NCI-H524 treated with DMSO at 0.1 percent for 48 hours (cell line): Measurements from ENCODE around the gene SCO2.
A peak's percentile ranks its signal among the peaks of the same experiment; 100 is the strongest.

Experiments
- DNase-seq: peaks from one replicate; lab custom pipeline; 2025; lab: John Stamatoyannopoulos, UW

The SCO2 gene

DNA sequence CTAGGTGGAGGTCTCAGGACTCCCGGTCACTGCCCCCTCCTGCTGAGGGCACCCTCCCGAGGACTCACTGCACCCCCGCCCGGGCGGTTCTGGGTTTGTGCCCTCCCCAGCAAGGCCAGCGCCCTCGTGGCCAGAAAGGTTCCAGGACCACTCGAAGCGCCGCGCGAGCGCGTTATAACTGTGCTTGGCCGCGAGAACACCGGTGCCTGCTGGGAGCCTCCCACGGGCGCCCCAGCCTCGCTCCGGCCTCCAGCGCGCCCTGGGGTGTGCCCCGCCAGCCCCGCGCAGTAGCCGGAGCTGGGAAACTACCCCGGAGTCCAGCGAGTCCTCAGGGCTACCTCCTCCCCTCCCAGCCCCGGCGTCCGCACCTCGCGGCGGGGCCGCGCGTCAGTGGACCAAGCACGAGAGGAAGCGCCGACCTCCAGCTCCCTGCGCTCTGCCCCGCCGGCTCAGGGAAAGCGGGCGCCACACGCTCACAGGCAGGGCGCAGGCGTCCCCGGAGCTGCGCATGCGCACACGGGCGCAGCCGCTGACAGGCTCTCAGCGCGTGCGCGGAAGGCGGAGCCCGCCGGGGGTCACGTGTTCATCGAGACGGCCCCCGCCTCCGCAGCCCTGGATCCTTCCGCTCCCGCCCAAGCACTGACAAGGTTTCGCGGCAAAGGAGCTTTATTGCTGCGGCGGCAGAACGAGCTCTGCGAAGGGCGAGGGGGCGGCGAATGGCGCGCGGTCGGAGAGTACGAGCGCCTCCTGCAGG is at the start of gene SCO2:
Gene SCO2, minus strand, starts transcription at position 495 of the 754 bp plus-strand sequence. CDS start 1,187 bp downstream, outside the sequence.
- DNase-seq, result peak; percentile 60

DNA sequence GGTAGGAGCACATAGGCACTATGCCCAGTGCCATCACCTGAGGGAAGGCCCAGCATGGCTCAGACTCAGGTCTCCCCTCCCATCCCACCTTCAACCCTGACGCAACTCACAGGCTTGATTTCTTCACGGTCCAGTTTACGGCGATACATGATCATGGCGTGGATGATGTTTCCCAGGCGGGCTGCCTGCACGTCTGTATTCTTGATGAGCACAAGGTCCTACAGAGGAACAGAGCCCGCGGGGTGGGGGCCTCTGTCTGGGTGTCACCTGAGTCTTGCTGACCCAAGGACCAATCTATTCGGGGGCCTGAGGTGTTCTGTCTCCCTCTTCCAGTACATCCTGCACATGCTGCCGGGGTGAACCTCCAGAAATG is 49.0 kb upstream of the SCO2 start:
- no peak for DNase-seq

- DNase-seq, result no peak
Observed at GRCh38 chr22:50573491-50574382, 48.3 kb upstream of the SCO2 start.

GRCh38 chr22:50572965-50573364 is 47.6 kb upstream of the SCO2 start:
- DNase-seq, result no peak

DNA sequence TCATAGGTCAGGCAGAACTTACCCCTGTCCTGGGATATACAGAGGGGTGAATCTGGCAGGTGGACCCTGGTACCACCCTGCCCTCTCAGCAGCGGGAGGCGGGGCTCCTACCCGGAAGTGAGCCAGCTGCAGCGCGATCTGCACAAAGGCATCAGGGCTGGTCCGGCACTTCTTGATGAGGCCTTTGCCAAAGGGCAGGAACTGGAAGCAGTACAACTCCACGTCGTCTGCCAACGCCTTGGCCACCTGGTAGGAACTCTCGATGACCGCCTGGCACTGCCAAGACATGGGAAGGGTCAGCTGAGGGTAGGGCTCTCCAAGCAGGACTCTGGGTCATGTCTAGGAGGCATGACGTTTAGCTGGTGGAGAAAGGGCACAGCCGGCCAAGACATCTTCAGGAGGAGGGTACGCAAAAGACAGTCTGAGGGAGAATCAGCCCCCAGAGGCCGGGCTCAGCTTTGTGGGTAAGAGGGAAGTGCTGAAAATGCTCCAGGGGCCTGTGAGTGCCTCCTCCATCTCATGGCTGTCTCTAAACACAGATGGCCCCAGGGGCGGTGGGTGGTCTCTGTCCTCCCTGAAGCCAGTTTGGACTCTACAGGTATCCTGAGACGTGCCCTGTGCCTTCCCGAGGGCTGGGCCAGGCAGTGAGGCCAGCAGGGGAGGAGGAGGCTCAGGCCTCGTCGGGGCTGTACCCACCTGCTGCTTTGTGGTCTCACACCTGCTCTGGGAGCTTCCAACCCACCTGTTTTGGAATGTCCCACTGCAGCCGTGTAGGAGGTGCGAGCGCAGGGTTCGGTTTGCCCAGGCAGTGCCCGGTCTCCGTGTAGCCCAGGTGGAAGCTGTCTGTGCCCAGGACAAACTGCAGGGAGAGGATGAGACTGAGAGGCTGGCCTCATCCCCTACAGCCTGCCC is 46.1 kb upstream of the SCO2 start:
- DNase-seq, result no peak

- DNase-seq, result no peak
Observed at GRCh38 chr22:50570861-50571260, 45.5 kb upstream of the SCO2 start.

GRCh38 chr22:50569896-50570535 is 44.6 kb upstream of the SCO2 start:
- no peak for DNase-seq

GRCh38 chr22:50569041-50569459 is 43.7 kb upstream of the SCO2 start:
- no peak for DNase-seq

DNA sequence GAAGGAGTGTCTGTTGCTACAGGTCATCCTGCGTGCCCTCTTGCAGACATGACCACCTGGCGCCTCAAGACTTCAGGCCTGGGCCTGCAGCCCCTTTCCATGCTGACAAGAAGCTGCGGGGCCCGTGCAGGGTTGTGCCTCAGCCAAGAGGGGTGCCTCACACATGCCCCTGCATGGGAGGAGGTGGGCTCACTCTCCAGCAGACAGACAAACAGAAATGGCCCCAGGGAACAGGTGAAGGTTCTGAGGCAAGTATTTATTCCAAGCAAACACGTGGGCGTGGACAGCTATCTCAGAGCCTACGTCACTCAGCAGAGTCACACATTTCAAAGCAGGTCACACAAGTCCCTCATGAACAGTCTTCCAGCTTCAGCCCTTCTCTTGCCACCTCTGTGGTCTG is 43.2 kb upstream of the SCO2 start:
- DNase-seq, result no peak

GRCh38 chr22:50567721-50568252 is 42.4 kb upstream of the SCO2 start:
- no peak for DNase-seq

DNA sequence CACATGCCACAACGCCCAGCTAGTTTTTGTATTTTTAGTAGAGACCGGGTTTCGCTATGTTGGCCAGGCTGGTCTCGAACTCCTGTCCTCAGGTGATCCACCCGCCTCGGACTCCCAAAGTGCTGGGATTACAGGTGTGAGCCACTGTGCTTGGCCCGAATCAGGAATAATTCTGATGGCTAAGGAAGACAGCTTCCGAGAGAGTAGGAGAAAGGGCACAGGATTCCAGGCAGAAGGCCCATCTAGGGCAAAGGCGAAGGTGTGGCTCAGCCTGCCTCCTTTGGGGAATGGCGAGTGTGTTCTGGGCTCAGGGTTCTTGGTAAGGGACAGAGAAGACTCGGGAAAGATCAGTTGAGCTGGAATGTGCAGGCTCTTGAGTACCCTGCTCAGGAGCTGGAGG is 38.9 kb upstream of the SCO2 start:
- no peak for DNase-seq

GRCh38 chr22:50563413-50564160 is 38.2 kb upstream of the SCO2 start:
- no peak for DNase-seq

- DNase-seq, result peak; percentile 71
Observed at GRCh38 chr22:50562523-50563412, 37.4 kb upstream of the SCO2 start, which contains the start of gene SYCE3. SYCE3 (minus strand) TSS chr22:50562919; CDS start chr22:50556405, 6,514 bp downstream.

- DNase-seq, result no peak
Observed at GRCh38 chr22:50561401-50562358, 36.3 kb upstream of the SCO2 start.

- no peak for DNase-seq
Observed at GRCh38 chr22:50560034-50560433, 34.6 kb upstream of the SCO2 start.

- DNase-seq, result no peak
Observed at GRCh38 chr22:50556703-50557102, 31.3 kb upstream of the SCO2 start.

GRCh38 chr22:50553310-50553709 is 27.9 kb upstream of the SCO2 start:
- no peak for DNase-seq

DNA sequence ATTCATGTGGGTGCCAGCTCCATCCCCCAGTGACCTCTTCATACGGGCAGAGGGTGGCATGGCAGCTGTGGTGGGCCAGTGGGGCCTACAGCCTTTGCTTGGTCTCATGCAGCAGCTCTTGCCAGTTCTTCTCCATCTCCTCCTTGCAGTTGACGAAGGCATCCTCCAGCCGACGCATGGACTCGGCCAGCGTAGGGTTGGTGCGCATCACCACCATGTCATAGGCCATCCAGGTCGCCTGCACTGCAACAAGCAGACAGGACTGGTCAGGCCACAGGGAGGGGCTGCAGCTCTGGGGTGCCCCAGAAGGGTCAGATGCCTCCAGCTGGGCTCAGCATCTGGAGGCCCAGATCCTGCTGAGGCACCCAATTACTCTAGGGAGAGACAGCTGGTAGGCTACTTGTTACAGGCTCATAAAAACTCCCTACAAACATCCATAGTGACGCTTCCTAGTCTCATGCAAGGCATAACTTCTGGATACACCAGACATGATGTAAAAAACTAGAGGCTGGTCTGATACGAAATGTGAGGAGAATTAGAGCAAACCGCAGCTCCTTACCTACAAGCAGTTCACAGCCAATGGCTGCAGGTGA is 25.9 kb upstream of the SCO2 start:
- no peak for DNase-seq
